ENCODE results near the gene RPTOR. TPM values are rescaled to one million over a fixed set of nuclear protein-coding genes. Genes with fewer than 3 reads are reported as not detected.

Gene RPTOR
- total RNA-seq, 6 experiments from 2014 or later = 34.4 to 39.2 (median 35.5) TPM

- TF ChIP-seq, protein P1, sequence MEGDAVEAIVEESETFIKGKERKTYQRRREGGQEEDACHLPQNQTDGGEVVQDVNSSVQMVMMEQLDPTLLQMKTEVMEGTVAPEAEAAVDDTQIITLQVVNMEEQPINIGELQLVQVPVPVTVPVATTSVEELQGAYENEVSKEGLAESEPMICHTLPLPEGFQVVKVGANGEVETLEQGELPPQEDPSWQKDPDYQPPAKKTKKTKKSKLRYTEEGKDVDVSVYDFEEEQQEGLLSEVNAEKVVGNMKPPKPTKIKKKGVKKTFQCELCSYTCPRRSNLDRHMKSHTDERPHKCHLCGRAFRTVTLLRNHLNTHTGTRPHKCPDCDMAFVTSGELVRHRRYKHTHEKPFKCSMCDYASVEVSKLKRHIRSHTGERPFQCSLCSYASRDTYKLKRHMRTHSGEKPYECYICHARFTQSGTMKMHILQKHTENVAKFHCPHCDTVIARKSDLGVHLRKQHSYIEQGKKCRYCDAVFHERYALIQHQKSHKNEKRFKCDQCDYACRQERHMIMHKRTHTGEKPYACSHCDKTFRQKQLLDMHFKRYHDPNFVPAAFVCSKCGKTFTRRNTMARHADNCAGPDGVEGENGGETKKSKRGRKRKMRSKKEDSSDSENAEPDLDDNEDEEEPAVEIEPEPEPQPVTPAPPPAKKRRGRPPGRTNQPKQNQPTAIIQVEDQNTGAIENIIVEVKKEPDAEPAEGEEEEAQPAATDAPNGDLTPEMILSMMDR (IDR thresholded peaks at IDR 0.05) = no peak
- Mint-ChIP-seq H3K36me3 (ENCODE audit: low read depth) (peaks cover 9% of the 10 kb centered on the region; the same call in 1 of the 2 replicates), H3K27ac (peak overlapping the region; percentile 4; the same call in 1 of the 2 replicates), H3K9me3 (no peaks in the 10 kb centered on the region), H3K27me3 (ENCODE audit: insufficient read depth) (no peaks in the 10 kb centered on the region; the same call in 1 of the 2 replicates), H3K4me1 (ENCODE audit: low read depth) (peaks cover 35% of the 10 kb centered on the region), H3K4me3 (no peak overlapping the region)
- no peak for DNase-seq
These were observed 17.0 kb downstream of the RPTOR start for GRCh38 chr17:80561541-80562114.

GRCh38 chr17:80564545-80564944 is 19.9 kb downstream of the RPTOR start:
- H3K4me1 Mint-ChIP-seq (ENCODE audit: low read depth) = peaks cover 27% of the 10 kb centered on the region
- no peak overlapping the region for H3K27ac Mint-ChIP-seq
- no peak overlapping the region for H3K4me3 Mint-ChIP-seq
- H3K27me3 Mint-ChIP-seq (ENCODE audit: insufficient read depth) = no peaks in the 10 kb centered on the region; the same call in 1 of the 2 replicates
- peaks cover 8% of the 10 kb centered on the region for H3K36me3 Mint-ChIP-seq (ENCODE audit: low read depth)
- no peak for DNase-seq
- TF ChIP-seq, protein P1 (IDR thresholded peaks at IDR 0.05) = no peak
- no peaks in the 10 kb centered on the region for H3K9me3 Mint-ChIP-seq

- Mint-ChIP-seq H3K27me3 (ENCODE audit: insufficient read depth) (no peaks in the 10 kb centered on the region; the same call in 1 of the 2 replicates), H3K9me3 (no peaks in the 10 kb centered on the region), H3K4me3 (no peak overlapping the region), H3K36me3 (ENCODE audit: low read depth) (peaks cover 8% of the 10 kb centered on the region), H3K27ac (no peak overlapping the region), H3K4me1 (ENCODE audit: low read depth) (peaks cover 23% of the 10 kb centered on the region)
- DNase-seq = no peak
- TF ChIP-seq, protein P1 (IDR thresholded peaks at IDR 0.05) = no peak
These were observed 20.9 kb downstream of the RPTOR start for GRCh38 chr17:80565343-80566053.

- peaks cover 18% of the 10 kb centered on the region; the same call in 1 of the 2 replicates for H3K4me1 Mint-ChIP-seq (ENCODE audit: low read depth)
- H3K9me3 Mint-ChIP-seq = no peaks in the 10 kb centered on the region
- peaks cover 8% of the 10 kb centered on the region for H3K36me3 Mint-ChIP-seq (ENCODE audit: low read depth)
- no peak for DNase-seq
- H3K4me3 Mint-ChIP-seq = no peak overlapping the region
- no peaks in the 10 kb centered on the region; the same call in 1 of the 2 replicates for H3K27me3 Mint-ChIP-seq (ENCODE audit: insufficient read depth)
- H3K27ac Mint-ChIP-seq = no peak overlapping the region
- TF ChIP-seq, protein P1 (IDR thresholded peaks at IDR 0.05) = no peak
These were observed 21.4 kb downstream of the RPTOR start for GRCh38 chr17:80566054-80566400.

DNA sequence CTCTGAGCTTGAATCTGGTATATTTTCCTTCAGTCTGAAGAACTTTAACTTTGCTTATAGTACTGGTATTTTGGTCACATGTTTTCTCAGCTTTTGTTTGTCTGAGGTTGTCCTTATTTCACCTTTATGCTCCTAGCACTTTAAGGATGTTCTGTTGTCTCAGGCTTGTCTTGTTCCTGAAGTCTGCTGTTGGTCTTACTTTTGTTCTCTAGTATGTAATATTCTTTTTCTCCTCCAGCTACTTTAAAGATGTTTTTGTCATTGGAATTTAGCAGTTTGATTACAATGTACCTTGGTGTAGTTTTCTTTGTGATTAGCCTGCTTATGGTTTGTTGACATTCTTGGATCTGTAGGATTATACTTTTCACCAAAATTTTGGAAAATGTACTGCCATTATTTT is 23.6 kb downstream of the RPTOR start:
- TF ChIP-seq, protein P1 (IDR thresholded peaks at IDR 0.05) = no peak
- Mint-ChIP-seq H3K27ac (no peak overlapping the region), H3K27me3 (ENCODE audit: insufficient read depth) (no peaks in the 10 kb centered on the region), H3K36me3 (ENCODE audit: low read depth) (peaks cover 17% of the 10 kb centered on the region), H3K4me1 (ENCODE audit: low read depth) (peaks cover 11% of the 10 kb centered on the region; the same call in 1 of the 2 replicates), H3K9me3 (no peaks in the 10 kb centered on the region), H3K4me3 (no peak overlapping the region)
- DNase-seq = no peak

All from HFFc6 (cell line).